NT2/D1 (cell line): ENCODE measurements around the gene TBC1D22B.

Experiments
- YY1 ChIP-seq: IDR thresholded peaks from 2 replicates; pipeline ENCODE4 v1.6.1; 2011; ENCODE audit not compliant: insufficient read length, insufficient read depth
- ZNF274 ChIP-seq: IDR thresholded peaks from 2 replicates; pipeline ENCODE4 v1.6.1; 2011; ENCODE audit warnings: mild to moderate bottlenecking, low read depth, low read length

DNA sequence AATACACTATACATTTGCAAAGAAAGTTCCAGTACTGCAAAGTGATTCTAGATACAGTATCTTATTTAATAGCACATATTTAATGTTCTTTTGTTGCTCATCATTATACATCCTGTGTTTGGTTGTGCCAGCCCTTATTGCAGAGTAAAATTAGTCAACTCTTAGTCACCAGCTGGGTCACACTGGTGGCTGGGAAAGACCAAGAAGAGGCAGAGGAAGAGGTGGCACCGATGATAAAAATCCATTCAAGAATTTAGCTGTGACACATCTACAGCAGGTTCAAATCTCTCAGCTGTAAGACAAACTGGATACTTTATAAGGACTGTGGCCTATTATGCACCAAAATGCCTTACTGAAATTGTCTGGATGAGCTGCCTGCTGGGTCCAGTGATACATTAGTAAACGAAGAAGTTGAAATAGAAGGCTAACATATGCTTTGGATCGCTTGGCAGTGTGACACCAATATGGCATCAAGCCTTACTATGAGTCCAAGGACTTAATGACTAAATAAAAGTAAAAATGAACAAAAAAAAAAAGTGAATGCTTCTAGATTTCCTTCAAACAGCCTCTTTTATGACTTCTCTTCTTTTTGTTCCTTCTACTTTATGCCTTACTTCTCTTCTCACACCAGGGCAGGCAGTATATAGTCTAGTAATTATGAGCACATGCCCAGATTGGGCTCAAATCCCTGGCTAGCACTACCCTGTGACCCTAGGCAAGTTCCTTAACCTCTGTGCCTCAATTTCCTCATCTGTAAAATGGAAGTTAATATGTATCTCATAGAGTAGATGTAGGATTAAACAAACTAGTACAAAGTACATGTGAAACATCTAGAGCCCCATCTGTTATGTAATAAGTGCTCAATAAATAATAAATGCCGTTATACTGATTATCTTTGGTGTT, 66.8 kb downstream of the TBC1D22B start:
- TF ChIP-seq ZNF274 (no peak), YY1 (no peak)
